Endothelial cell of umbilical vein (primary cell): Measurements from ENCODE around the gene GTSF1L. TPM values are rescaled to one million over a fixed set of nuclear protein-coding genes. Genes with fewer than 3 reads are reported as not detected.

Experiments used
- BruUV-seq: library from RNA; stranded (reverse); fragments of 400-500 nt; replicated peaks from 2 replicates; lab custom pipeline; 2021; lab: Mats Ljungman, UMichigan
- CTCF ChIA-PET: fragments of 300-600, 350-600 bp; sonication (Branson Sonifier 250); formaldehyde crosslinking; loops from one replicate; lab custom pipeline; 2021; ENCODE audit warnings: antibody characterized with exemption, inconsistent platforms; lab: Charles Lee
- POLR2A ChIA-PET: fragments of 300-600, 350-600 bp; sonication (Branson Sonifier 250); formaldehyde crosslinking; loops from one replicate; lab custom pipeline; 2021; ENCODE audit warnings: antibody characterized with exemption, inconsistent platforms; lab: Charles Lee
- DNase-seq: peaks from one replicate; pipeline ENCODE4 v3.0.0-alpha.2; 2011; ENCODE audit warnings: low read depth, low spot score
- FAIRE-seq: peaks from 2 replicates; lab custom pipeline; 2011; peaks lifted over from hg19 to GRCh38; lab: Jason Lieb, UNC
- H2AFZ ChIP-seq: 2 replicates; pipeline ENCODE4 v1.6.0; 2012; ENCODE audit warnings: low read depth, low read length, control low read depth, inconsistent platforms
- H3K27ac ChIP-seq: 2 replicates; pipeline ENCODE4 v1.5.1; 2011; ENCODE audit warnings: low read depth, mild to moderate bottlenecking, control low read depth, low read length, moderate library complexity; ENCODE audit not compliant: insufficient read depth
- H3K27me3 ChIP-seq, 2 experiments: 2 replicates each; pipeline versions ENCODE4 v1.6.0 to v1.6.1; 2011; ENCODE audit warnings: low read length in 2 of 2, mixed read lengths in 1 of 2; ENCODE audit not compliant: control insufficient read depth in 2 of 2, insufficient read depth in 2 of 2
- H3K36me3 ChIP-seq, 2 experiments: 2 replicates in 1 of 2; 3 replicates in 1 of 2; pipeline ENCODE4 v1.5.1; 2011; ENCODE audit warnings: low read length in 2 of 2, mild to moderate bottlenecking in 1 of 2, moderate library complexity in 1 of 2; ENCODE audit not compliant: control insufficient read depth in 2 of 2, insufficient read depth in 2 of 2; ENCODE audit errors: extremely low read depth in 1 of 2
- H3K4me1 ChIP-seq: 3 replicates; pipeline ENCODE4 v1.5.1; 2011; ENCODE audit warnings: mild to moderate bottlenecking, low read length; ENCODE audit not compliant: control insufficient read depth, insufficient read depth; ENCODE audit errors: extremely low read depth
- H3K4me2 ChIP-seq: 2 replicates; pipeline ENCODE4 v1.6.1; 2011; ENCODE audit warnings: low read length, control low read depth, mixed read lengths; ENCODE audit not compliant: insufficient read depth
- H3K4me3 ChIP-seq, 3 experiments: fragments of 200-600 bp in 1 of 3; sonication (generic), shearing (Covaris generic) in 1 of 3; replicated peaks in 1 of 3; 2 replicates each; pipeline ENCODE4 v1.5.1; 2011 to 2016; ENCODE audit warnings: control low read depth in 3 of 3, low read length in 3 of 3, mild to moderate bottlenecking in 2 of 3, inconsistent platforms in 1 of 3, low read depth in 1 of 3, moderate library complexity in 1 of 3; ENCODE audit not compliant: insufficient read depth in 1 of 3
- H3K79me2 ChIP-seq: 2 replicates; pipeline ENCODE4 v1.6.0; 2012; ENCODE audit warnings: low read length, inconsistent platforms; ENCODE audit not compliant: control insufficient read depth, insufficient read depth
- H3K9ac ChIP-seq: replicated peaks from 2 replicates; pipeline ENCODE3; 2011; ENCODE audit warnings: low read length, control low read depth; ENCODE audit not compliant: insufficient read depth; ENCODE audit errors: extremely low read depth
- H3K9me1 ChIP-seq: replicated peaks from 3 replicates; pipeline ENCODE4 v1.6.0; 2011; ENCODE audit warnings: mild to moderate bottlenecking, low read length; ENCODE audit not compliant: control insufficient read depth, insufficient read depth; ENCODE audit errors: extremely low read depth
- H3K9me3 ChIP-seq: replicated peaks from 2 replicates; pipeline ENCODE4 v1.5.1; 2012; ENCODE audit warnings: low read length, inconsistent platforms; ENCODE audit not compliant: control insufficient read depth, insufficient read depth
- H4K20me1 ChIP-seq: replicated peaks from 2 replicates; pipeline ENCODE3; 2011; ENCODE audit warnings: mild to moderate bottlenecking, low read length; ENCODE audit not compliant: control insufficient read depth, insufficient read depth; ENCODE audit errors: extremely low read depth
- EZH2 ChIP-seq: IDR thresholded peaks from 2 replicates; pipeline ENCODE4 v1.6.1; 2012; ENCODE audit warnings: borderline replicate concordance, low read depth, mild to moderate bottlenecking, moderate library complexity, low read length, inconsistent platforms; ENCODE audit not compliant: severe bottlenecking
- FOS ChIP-seq: IDR thresholded peaks from 2 replicates; pipeline ENCODE4 v1.6.1; 2011; ENCODE audit warnings: mild to moderate bottlenecking, low read length, moderate library complexity, borderline replicate concordance; ENCODE audit not compliant: insufficient read depth
- GATA2 ChIP-seq: IDR thresholded peaks from 2 replicates; pipeline ENCODE4 v1.7.0; 2011; ENCODE audit warnings: low read depth, mild to moderate bottlenecking, moderate library complexity, mixed read lengths, low read length; ENCODE audit not compliant: insufficient read length, insufficient read depth
- JUN ChIP-seq: IDR thresholded peaks from 2 replicates; pipeline ENCODE4 v1.6.1; 2011; ENCODE audit warnings: borderline replicate concordance, low read depth; ENCODE audit not compliant: insufficient read length, insufficient read depth
- MYC ChIP-seq: IDR thresholded peaks from one replicate; pipeline ENCODE4 v1.6.1; 2011; ENCODE audit warnings: mild to moderate bottlenecking, low read depth, low read length
- POLR2A ChIP-seq: IDR thresholded peaks from 2 replicates; pipeline ENCODE4 v1.6.1; 2012; ENCODE audit warnings: low read depth, mild to moderate bottlenecking, control low read depth, low read length
- POLR2AphosphoS5 ChIP-seq: IDR thresholded peaks from 2 replicates; pipeline ENCODE4 v1.6.1; 2012; ENCODE audit warnings: low read depth, mild to moderate bottlenecking, control low read depth, low read length, moderate library complexity; ENCODE audit not compliant: insufficient read depth
- dilution Hi-C: fragments of 300-500 bp; cut with MboI; formaldehyde crosslinking; loops from one replicate; pipeline ENCODE4 v1.15.0; 2019; ENCODE audit warnings: low sequenced_read_pairs; ENCODE audit not compliant: extremely low pct_ligation_motif_present
- intact Hi-C: fragments of 100-400 bp; cut with micrococcal nuclease; formaldehyde crosslinking; loops from one replicate; pipeline ENCODE4 v1.10.0; 2022
- polyA plus RNA-seq, 4 experiments: library from polyadenylated mRNA; depleted of rRNA in 3 of 4; stranded (reverse) in 3 of 4; unstranded in 1 of 4; fragments of >200 nt; gene quantifications; 2 replicates each; pipeline versions ENCODE4 v1.2.1 to v1.2.3, GENCODE V29; 2011 to 2012; ENCODE audit warnings: missing spikeins in 1 of 4
- total RNA-seq: library from RNA; stranded (reverse); gene quantifications from 2 replicates; pipeline ENCODE4 v1.2.3, GENCODE V29; 2021
- TF ChIP-seq, protein P1 (sequence below), 2 donors: IDR thresholded peaks; 1 replicate in 1 of 2; 2 replicates in 1 of 2; pipeline ENCODE4 v1.5.1; 2011; ENCODE audit warnings: low read length in 2 of 2, mild to moderate bottlenecking in 2 of 2, moderate library complexity in 2 of 2, control low read depth in 1 of 2, inconsistent platforms in 1 of 2, low read depth in 1 of 2; ENCODE audit not compliant: insufficient read depth in 1 of 2; ENCODE audit errors: extremely low read depth in 1 of 2
- TF ChIP-seq, protein P2 (sequence below): IDR thresholded peaks from 2 replicates; pipeline ENCODE4 v1.6.1; 2011; ENCODE audit not compliant: insufficient read depth, insufficient read length

GTSF1L gene
- total and polyA plus RNA-seq, 2 donors (not counting 3 experiments of a cell fraction or from before 2014, with no cell fraction given) = not detected

DNA sequence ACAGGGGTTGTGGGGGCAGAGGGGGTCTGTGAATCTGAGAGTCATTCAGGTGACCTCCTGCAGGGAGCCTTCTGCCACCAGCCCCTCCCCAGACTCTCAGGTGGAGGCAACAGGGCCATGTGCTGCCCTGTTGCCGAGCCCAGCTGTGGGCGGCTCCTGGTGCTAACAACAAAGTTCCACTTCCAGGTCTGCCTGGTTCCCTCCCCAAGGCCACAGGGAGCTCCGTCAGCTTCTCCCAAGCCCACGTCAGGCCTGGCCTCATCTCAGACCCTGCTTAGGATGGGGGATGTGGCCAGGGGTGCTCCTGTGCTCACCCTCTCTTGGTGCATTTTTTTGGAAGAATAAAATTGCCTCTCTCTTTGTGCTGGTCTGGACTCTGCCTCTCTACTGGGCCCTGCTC lies 10.7 kb downstream of the GTSF1L start:
- H3K4me3 ChIP-seq = no peak overlapping the region
- CTCF ChIA-PET = no interaction called here
- H3K9me1 ChIP-seq = no peaks in the 10 kb centered on the region
- DNase-seq (no peak), FAIRE-seq (no peak)
- no peak overlapping the region for H3K9ac ChIP-seq
- intact Hi-C loops (no loop called here), dilution Hi-C loops (no loop called here)
- POLR2A ChIA-PET = no interaction called here
- no peaks in the 10 kb centered on the region for H3K36me3 ChIP-seq
- H3K27me3 ChIP-seq = no peaks in the 10 kb centered on the region
- H3K9me3 ChIP-seq = no peaks in the 10 kb centered on the region
- no peak for TF ChIP-seq POLR2AphosphoS5
- TF ChIP-seq MYC = no peak
- no peak for TF ChIP-seq JUN
- TF ChIP-seq EZH2 = no peak
- no peak for TF ChIP-seq GATA2
- TF ChIP-seq POLR2A = no peak
- TF ChIP-seq, protein P1, sequence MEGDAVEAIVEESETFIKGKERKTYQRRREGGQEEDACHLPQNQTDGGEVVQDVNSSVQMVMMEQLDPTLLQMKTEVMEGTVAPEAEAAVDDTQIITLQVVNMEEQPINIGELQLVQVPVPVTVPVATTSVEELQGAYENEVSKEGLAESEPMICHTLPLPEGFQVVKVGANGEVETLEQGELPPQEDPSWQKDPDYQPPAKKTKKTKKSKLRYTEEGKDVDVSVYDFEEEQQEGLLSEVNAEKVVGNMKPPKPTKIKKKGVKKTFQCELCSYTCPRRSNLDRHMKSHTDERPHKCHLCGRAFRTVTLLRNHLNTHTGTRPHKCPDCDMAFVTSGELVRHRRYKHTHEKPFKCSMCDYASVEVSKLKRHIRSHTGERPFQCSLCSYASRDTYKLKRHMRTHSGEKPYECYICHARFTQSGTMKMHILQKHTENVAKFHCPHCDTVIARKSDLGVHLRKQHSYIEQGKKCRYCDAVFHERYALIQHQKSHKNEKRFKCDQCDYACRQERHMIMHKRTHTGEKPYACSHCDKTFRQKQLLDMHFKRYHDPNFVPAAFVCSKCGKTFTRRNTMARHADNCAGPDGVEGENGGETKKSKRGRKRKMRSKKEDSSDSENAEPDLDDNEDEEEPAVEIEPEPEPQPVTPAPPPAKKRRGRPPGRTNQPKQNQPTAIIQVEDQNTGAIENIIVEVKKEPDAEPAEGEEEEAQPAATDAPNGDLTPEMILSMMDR (IDR thresholded peaks at IDR 0.05; ENCODE audit: extremely low read depth in 1 of 2, insufficient read depth in 1 of 2, low read depth in 1 of 2, low read length in 2 of 2) = no peak
- TF ChIP-seq, protein P2, sequence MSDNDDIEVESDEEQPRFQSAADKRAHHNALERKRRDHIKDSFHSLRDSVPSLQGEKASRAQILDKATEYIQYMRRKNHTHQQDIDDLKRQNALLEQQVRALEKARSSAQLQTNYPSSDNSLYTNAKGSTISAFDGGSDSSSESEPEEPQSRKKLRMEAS = no peak
- no peak for TF ChIP-seq FOS
- H3K4me1 ChIP-seq = no peaks in the 10 kb centered on the region
- H4K20me1 ChIP-seq = no peaks in the 10 kb centered on the region
- H3K4me2 ChIP-seq = no peak overlapping the region
- H2AFZ ChIP-seq = no peak overlapping the region
- H3K27ac ChIP-seq = no peak overlapping the region
- H3K79me2 ChIP-seq = no peaks in the 10 kb centered on the region
- BruUV-seq = TSS peak; percentile 89
